ENCODE measurements around the gene RXYLT1.
"Not testable (repeated sequence)": the region's sequence is repeated elsewhere in the genome, so short reads cannot be mapped to it uniquely, and the experiment has no call there.

The RXYLT1 gene

DNA sequence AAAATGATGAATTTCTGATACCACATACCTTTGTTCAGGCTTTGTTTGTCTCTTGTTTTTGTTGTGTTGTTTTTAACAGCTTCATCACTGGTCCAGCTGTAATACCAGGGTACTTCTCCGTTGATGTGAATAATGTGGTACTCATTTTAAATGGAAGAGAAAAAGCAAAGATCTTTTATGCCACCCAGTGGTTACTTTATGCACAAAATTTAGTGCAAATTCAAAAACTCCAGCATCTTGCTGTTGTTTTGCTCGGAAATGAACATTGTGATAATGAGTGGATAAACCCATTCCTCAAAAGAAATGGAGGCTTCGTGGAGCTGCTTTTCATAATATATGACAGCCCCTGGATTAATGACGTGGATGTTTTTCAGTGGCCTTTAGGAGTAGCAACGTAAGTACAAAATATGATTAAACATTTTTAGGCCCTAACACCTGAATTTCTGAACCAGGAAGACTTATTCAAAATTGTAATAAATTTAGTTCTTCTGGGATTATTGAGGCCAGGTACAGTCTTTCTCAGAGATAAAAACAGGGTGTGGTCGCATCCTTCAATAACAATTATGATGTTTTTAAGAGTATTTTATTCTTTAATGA is 22.4 kb downstream of the RXYLT1 start:
- no peak for DNase-seq (ENCODE audit: low read depth in 2 of 2)

- DNase-seq (ENCODE audit: low read depth in 2 of 2): no peak
These were observed 25.0 kb downstream of the RXYLT1 start for GRCh38 chr12:63804746-63805145.

GRCh38 chr12:63805704-63806672 is 26.3 kb downstream of the RXYLT1 start:
- no peak for DNase-seq (ENCODE audit: low read depth in 2 of 2)

DNA sequence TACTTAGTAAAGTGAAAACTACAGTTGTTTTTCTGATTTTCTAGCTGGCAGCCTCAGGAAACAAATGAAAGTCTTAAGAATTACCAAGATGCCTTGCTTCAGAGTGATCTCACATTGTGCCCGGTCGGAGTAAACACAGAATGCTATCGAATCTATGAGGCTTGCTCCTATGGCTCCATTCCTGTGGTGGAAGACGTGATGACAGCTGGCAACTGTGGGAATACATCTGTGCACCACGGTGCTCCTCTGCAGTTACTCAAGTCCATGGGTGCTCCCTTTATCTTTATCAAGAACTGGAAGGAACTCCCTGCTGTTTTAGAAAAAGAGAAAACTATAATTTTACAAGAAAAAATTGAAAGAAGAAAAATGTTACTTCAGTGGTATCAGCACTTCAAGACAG is 28.9 kb downstream of the RXYLT1 start:
- DNase-seq (ENCODE audit: low read depth in 2 of 2): no peak

GRCh38 chr12:63809566-63809965 is 29.9 kb downstream of the RXYLT1 start:
- DNase-seq (ENCODE audit: low read depth in 2 of 2): no peak

DNA sequence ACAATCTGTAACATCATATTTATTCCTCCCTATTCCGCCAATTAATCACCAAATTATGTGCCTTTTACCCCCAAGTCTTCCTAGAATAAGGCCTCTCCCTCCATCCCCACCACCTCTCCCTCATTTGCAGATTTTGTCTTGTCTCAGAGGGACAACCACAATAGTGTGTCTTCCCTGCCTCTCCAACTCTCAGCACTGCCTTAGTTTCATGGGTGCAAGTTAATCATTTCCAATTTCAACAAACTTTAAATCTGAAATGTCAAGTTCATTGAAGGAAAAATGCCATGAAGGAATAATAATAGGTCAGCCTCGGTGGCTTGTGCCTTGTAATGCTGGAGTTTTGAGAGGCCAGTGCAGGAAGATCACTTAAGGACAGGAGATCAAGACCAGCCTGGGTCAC is 31.6 kb downstream of the RXYLT1 start:
- DNase-seq (ENCODE audit: low read depth in 2 of 2): no peak

DNA sequence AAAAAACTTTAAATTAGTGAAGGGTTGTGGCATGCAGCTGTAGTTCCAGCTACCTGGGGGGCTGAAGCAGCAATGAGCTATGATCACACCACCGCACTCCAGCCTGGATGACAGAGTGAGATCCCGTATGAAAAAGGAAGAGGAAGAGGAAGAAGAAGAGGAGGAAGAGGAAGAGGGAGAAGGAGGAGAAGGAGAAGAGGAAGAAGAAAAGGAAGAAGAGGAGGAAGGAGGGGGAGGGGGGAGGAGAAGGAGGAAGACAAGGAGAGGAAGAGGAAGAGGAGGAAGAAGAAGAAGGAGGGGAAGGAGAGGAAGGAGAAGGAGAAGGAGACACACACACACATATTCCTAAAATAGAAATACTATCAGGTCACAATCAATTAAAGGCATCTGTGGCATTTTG is 32.0 kb downstream of the RXYLT1 start:
- no peak for DNase-seq (ENCODE audit: low read depth in 2 of 2)

GRCh38 chr12:63814146-63814772 is 34.5 kb downstream of the RXYLT1 start:
- DNase-seq (ENCODE audit: low read depth in 2 of 2): no peak

- DNase-seq (ENCODE audit: low read depth in 2 of 2): no peak
These were observed 35.8 kb downstream of the RXYLT1 start for GRCh38 chr12:63815482-63815852.

GRCh38 chr12:63816031-63816430 is 36.3 kb downstream of the RXYLT1 start:
- no peak for DNase-seq (ENCODE audit: low read depth in 2 of 2)

GRCh38 chr12:63820427-63820826 is 40.7 kb downstream of the RXYLT1 start:
- no peak for DNase-seq (ENCODE audit: low read depth in 2 of 2)

GRCh38 chr12:63821781-63822251 is 42.1 kb downstream of the RXYLT1 start:
- no peak for DNase-seq (ENCODE audit: low read depth in 2 of 2)

DNA sequence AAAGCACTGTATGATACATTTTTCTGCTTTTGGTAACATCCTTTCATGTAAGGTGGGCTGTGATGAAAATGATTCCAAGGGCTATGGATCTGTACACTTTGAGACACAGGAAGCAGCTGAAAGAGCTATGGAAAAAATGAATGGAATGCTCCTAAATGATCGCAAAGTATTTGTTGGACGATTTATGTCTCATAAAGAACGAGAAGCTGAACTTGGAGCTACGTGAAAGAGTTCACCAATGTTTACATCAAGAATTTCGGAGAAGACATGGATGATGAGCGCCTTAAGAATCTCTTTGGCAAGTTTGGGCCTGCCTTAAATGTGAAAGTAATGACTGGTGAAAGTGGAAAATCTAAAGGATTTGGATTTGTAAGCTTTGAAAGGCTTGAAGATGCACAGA is 42.6 kb downstream of the RXYLT1 start:
- DNase-seq (ENCODE audit: low read depth in 2 of 2): no peak

DNA sequence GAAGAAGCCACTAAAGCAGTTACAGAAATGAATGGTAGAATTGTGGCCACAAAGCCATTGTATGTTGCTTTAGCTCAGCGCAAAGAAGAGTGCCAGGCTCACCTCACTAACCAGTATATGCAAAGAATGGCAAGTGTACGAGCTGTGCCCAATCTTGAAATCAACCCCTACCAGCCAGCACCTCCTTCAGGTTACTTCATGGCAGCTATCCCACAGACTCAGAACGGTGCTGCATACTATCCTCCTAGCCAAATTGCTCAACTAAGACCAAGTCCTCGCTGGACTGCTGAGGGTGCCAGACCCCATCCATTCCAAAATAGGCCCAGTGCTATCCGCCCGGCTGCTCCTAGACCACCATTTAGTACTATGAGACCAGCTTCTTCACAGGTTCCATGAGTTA is 43.3 kb downstream of the RXYLT1 start:
- no peak for DNase-seq (ENCODE audit: low read depth in 2 of 2)

GRCh38 chr12:63826006-63826585 is 46.4 kb downstream of the RXYLT1 start:
- DNase-seq (ENCODE audit: low read depth in 2 of 2): no peak

DNA sequence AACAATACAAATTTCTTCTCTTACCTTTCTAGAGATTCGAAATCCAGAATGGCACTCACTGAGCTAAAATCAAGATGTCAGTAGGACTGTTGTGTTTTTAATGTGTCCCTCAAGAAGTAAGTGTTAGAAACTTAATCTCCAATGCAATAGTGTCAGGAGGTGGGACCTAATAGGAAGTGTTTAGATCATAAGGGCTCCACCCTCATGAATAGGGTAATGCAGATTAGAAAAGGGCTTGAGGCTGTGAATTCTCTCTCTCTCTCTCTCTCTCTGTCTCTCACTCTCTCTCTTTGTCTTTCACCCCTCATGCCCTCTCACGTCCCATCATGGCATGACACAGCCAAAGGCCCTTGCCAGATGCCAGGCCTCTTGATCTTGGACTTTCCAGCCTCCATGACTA is 49.2 kb downstream of the RXYLT1 start:
- DNase-seq (ENCODE audit: low read depth in 2 of 2): no peak

DNA sequence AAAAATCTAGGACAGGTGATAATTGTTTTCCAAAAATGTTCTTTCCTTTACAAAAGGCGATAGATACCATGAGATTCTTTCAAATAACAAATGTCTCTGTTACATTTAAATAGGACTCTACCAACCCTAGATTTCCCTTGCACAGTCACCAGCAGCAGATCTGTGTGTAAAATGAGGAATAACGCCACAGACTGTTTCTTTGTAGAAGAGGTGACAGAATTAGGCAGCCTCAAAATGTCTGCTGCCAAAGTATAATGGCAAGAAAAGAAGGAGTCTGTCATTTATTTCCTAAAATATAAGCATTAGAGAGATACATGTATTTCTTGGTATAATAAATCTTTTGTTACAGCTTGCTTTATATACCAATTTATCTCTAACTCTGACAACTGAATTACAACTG is 56.3 kb downstream of the RXYLT1 start:
- DNase-seq (ENCODE audit: low read depth in 2 of 2): no peak

GRCh38 chr12:63836936-63837335 is 57.2 kb downstream of the RXYLT1 start:
- DNase-seq (ENCODE audit: low read depth in 2 of 2): no peak

DNA sequence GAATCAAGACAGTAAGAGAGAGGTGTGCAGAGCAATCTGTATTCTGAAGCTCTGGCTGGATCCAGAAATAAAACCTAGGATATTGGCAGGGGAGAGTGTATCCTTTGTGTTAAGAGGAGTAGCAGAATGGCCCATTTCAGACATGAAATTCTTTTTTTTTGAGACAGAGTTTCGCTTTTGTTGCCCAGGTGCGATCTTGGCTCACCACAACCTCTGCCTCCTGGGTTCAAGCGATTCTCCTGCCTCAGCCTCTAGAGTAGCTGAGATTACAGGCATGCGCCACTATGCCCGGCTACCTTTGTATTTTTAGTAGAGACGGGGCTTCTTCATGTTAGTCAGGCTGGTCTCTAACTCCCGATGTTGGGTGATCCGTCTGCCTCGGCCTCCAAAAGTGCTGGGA is 58.7 kb downstream of the RXYLT1 start:
- no peak for DNase-seq (ENCODE audit: low read depth in 2 of 2)

DNA sequence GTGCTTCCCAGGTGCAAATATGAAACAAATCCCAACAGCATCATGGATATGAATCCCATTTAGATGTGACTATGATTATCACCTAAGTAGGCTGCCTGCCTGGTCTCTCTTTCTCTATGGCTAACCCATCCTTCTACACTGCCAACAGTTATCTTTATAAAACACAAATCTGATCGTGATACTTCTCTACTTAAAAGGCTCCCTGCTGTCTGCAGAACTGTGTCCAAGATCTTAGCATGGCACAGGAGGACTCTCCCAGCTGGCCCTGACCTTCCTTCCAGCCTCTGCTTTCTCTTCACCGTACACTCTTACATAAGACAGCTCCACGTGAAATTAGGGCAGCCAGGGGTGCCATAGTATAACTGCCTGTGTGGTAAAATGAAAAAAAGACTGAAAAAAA is 61.3 kb downstream of the RXYLT1 start:
- no peak for DNase-seq (ENCODE audit: low read depth in 2 of 2)

GRCh38 chr12:63841571-63841970 is 61.9 kb downstream of the RXYLT1 start:
- DNase-seq (ENCODE audit: low read depth in 2 of 2): no peak

DNA sequence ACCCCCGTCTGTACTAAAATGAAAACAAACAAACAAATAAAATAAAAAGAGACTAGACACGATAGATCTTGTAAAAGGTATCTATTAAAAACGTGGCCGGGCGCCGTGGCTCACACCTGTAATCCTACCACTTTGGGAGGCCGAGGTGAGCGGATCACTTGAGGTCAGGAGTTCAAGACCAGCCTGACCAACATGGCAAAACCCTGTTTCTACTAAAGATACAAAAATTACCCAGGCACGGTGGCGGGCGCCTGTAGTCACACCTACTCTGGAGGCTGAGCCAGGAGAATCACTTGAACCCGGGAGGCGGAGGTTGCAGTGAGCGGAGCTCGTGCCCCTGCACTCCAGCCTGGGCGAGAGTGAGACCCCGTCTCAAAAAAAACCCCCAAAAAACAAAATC is 63.0 kb downstream of the RXYLT1 start:
- DNase-seq (ENCODE audit: low read depth in 2 of 2): not testable (repeated sequence)
